ENCODE results near the gene BRSK2.

GRCh38 chr11:1452744-1453143 is 63.0 kb downstream of the BRSK2 start:
- no peak for TF ChIP-seq POLR2AphosphoS5 (IDR thresholded peaks at IDR 0.05)
- TF ChIP-seq EP300 (IDR thresholded peaks at IDR 0.05), result no peak
- TF ChIP-seq CTCF (IDR thresholded peaks at IDR 0.05), result no peak

Measured in upper lobe of left lung (tissue), 4 donors.